Body of pancreas (tissue), 4 donors: ENCODE results near the gene RGS6.

Source experiments
- POLR2A ChIP-seq, 3 donors: fragments of 450-650 bp; IDR thresholded peaks; one replicate each; pipeline ENCODE4 v1.6.1; 2016; ENCODE audit warnings: antibody characterized with exemption in 3 of 3, mild to moderate bottlenecking in 2 of 3
- TF ChIP-seq, protein P1 (sequence below), 7 experiments: fragments of 450-650 bp in 4 of 7; fragments of 200-600 bp in 3 of 7; sonication (generic) in 3 of 7; IDR thresholded peaks; one replicate each; pipeline ENCODE4 v1.5.1; 2016 to 2019; ENCODE audit warnings: antibody characterized with exemption in 7 of 7

DNA sequence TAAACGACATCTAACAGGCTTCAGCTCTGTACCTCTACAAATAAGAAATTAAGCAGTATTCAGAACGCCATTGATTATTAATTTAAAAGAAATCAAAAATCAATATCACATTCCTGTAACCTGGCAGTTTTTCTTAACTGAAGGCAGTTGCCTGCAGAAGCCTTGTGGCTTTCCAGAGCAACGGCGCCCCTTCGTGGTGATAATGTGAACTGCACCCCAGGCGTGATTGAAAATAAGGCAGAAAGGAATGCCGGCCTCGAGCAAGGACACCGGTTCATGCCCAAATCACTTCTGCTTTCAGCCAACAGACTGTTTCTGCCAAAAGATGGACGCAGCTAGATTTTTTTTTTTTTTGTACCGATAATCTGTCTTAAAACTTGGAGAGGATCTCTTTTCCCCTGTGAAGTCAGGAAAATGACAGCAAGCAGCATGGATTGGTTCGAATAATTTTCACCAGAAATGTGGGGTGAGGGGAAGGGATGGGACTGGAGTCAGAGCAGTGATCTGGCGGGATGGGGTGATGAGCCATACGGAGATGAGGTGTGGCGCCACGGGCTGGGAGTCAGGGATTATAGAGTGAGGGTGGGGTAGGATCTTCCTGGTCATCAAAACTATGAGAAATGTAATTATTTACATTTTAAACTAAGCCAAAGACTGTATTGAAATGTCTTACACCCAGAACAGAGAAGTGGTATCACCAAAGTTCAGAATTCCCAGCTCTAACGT lies 488.7 kb downstream of the RGS6 start:
- TF ChIP-seq, protein P1, sequence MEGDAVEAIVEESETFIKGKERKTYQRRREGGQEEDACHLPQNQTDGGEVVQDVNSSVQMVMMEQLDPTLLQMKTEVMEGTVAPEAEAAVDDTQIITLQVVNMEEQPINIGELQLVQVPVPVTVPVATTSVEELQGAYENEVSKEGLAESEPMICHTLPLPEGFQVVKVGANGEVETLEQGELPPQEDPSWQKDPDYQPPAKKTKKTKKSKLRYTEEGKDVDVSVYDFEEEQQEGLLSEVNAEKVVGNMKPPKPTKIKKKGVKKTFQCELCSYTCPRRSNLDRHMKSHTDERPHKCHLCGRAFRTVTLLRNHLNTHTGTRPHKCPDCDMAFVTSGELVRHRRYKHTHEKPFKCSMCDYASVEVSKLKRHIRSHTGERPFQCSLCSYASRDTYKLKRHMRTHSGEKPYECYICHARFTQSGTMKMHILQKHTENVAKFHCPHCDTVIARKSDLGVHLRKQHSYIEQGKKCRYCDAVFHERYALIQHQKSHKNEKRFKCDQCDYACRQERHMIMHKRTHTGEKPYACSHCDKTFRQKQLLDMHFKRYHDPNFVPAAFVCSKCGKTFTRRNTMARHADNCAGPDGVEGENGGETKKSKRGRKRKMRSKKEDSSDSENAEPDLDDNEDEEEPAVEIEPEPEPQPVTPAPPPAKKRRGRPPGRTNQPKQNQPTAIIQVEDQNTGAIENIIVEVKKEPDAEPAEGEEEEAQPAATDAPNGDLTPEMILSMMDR (IDR thresholded peaks at IDR 0.05) = peak; percentile 45 to 82 (median 64)
- TF ChIP-seq POLR2A (IDR thresholded peaks at IDR 0.05) = no peak
